HepG2 (cell line): Measurements from ENCODE around the gene ACTRT2. TPM values are rescaled to one million over a fixed set of nuclear protein-coding genes. Genes with fewer than 3 reads are reported as not detected.

Experiments used
- ATAC-seq: fragments of 200-7000 bp; cut with Tn5 transposase; 3 replicates; pipeline ENCODE4 v1.9.1; 2020; ENCODE audit warnings: mild to moderate bottlenecking, moderate library complexity
- BruUV-seq: library from RNA; stranded (reverse); fragments of 400-500 nt; replicated peaks from 2 replicates; lab custom pipeline; 2021; lab: Mats Ljungman, UMichigan
- CTCF ChIA-PET: fragments of 300-600 bp; formaldehyde crosslinking; extraction: SDS; loops from one replicate; lab custom pipeline; 2021; ENCODE audit warnings: low total read pairs, inconsistent platforms, low intra/inter-chr PET ratio; lab: Yijun Ruan, JAX
- POLR2A ChIA-PET: fragments of 350-600 bp; sonication (Branson Sonifier 250); formaldehyde crosslinking; loops from one replicate; lab custom pipeline; 2020; ENCODE audit warnings: antibody characterized with exemption, inconsistent platforms; lab: Yijun Ruan, JAX
- DNase-seq: peaks from one replicate; pipeline ENCODE4 v3.0.0-alpha.2; 2015; ENCODE audit warnings: low spot score
- FAIRE-seq: peaks from 3 replicates; lab custom pipeline; 2011; peaks lifted over from hg19 to GRCh38; lab: Jason Lieb, UNC
- H2AFZ ChIP-seq: one replicate; pipeline ENCODE4 v1.6.1; 2011; ENCODE audit warnings: low read length, inconsistent platforms
- H3K27ac ChIP-seq: fragments of 300-600 bp; 3 replicates; pipeline ENCODE4 v1.8.0; 2011; ENCODE audit warnings: mixed run types, mild to moderate bottlenecking, mixed read lengths, low read length, inconsistent platforms; ENCODE audit not compliant: insufficient read depth; ENCODE audit errors: extremely low read length
- H3K27me3 ChIP-seq, 2 experiments: fragments of 200-600 bp in 1 of 2; 2 replicates in 1 of 2; 3 replicates in 1 of 2; pipeline versions ENCODE4 v1.6.0 to v1.8.0; 2011; ENCODE audit warnings: low read length in 2 of 2, mild to moderate bottlenecking in 2 of 2, moderate library complexity in 2 of 2, inconsistent platforms in 1 of 2; ENCODE audit not compliant: insufficient read depth in 2 of 2, control insufficient read depth in 1 of 2
- H3K36me3 ChIP-seq, 2 experiments: fragments of 200-600 bp in 1 of 2; replicated peaks in 1 of 2; 2 replicates in 1 of 2; 3 replicates in 1 of 2; pipeline versions ENCODE4 v1.5.1 to v1.8.0; 2011; ENCODE audit warnings: low read length in 2 of 2, inconsistent platforms in 1 of 2; ENCODE audit not compliant: insufficient read depth in 2 of 2, control insufficient read depth in 1 of 2
- H3K4me1 ChIP-seq: 2 replicates; pipeline ENCODE4 v1.5.1; 2012; ENCODE audit warnings: low read length, inconsistent platforms; ENCODE audit not compliant: insufficient read depth
- H3K4me2 ChIP-seq: 2 replicates; pipeline ENCODE4 v1.6.0; 2011; ENCODE audit warnings: low read depth, low read length, inconsistent platforms
- H3K4me3 ChIP-seq, 3 experiments: fragments of 200-600 bp in 1 of 3; sonication (generic), shearing (Covaris generic) in 1 of 3; replicated peaks in 1 of 3; 2 replicates each; pipeline ENCODE4 v1.5.1; 2011 to 2016; ENCODE audit warnings: low read length in 3 of 3, inconsistent platforms in 2 of 3, low read depth in 2 of 3, mild to moderate bottlenecking in 2 of 3, control low read depth in 1 of 3, mixed read lengths in 1 of 3; ENCODE audit not compliant: insufficient read depth in 1 of 3
- H3K79me2 ChIP-seq: one replicate; pipeline ENCODE4 v1.6.1; 2011; ENCODE audit warnings: low read length, inconsistent platforms; ENCODE audit not compliant: insufficient read depth
- H3K9ac ChIP-seq: 2 replicates; pipeline ENCODE4 v1.6.0; 2011; ENCODE audit warnings: mild to moderate bottlenecking, low read depth, low read length, inconsistent platforms; ENCODE audit not compliant: insufficient read depth
- H3K9me3 ChIP-seq: 2 replicates; pipeline ENCODE4 v1.5.1; 2012; ENCODE audit warnings: mild to moderate bottlenecking, low read length
- H4K20me1 ChIP-seq: 2 replicates; pipeline ENCODE4 v1.6.0; 2011; ENCODE audit warnings: inconsistent platforms, mild to moderate bottlenecking, low read length, moderate library complexity; ENCODE audit not compliant: insufficient read depth
- TBX3 ChIP-seq: fragments of 450-650 bp; IDR thresholded peaks from 2 replicates; pipeline ENCODE4 v1.6.1; 2017; ENCODE audit warnings: antibody characterized with exemption, mild to moderate bottlenecking, inconsistent platforms, borderline replicate concordance
- ZFAT ChIP-seq: sonication (generic); formaldehyde crosslinking; conservative IDR thresholded peaks from 2 replicates; pipeline ENCODE4 v1.8.1; 2023; ENCODE audit warnings: missing genetic modification reagents, inconsistent platforms
- ZNF224 ChIP-seq: sonication (generic); formaldehyde crosslinking; IDR thresholded peaks from 2 replicates; pipeline ENCODE4 v1.5.0; 2020; ENCODE audit warnings: mild to moderate bottlenecking, missing genetic modification reagents
- ZNF260 ChIP-seq: sonication (generic); formaldehyde crosslinking; IDR thresholded peaks from 2 replicates; pipeline ENCODE4 v1.4.0; 2020; ENCODE audit warnings: missing genetic modification reagents, low read depth, mild to moderate bottlenecking, borderline replicate concordance
- WGBS: methylation state at CpG from one replicate; pipeline ENCODE4 v1.1.6; 2017; ENCODE audit warnings: low lambda C conversion rate; 5-methylcytosine and 5-hydroxymethylcytosine counted together
- in situ Hi-C: cut with HindIII; loops from 2 replicates; pipeline ENCODE4 v1.10.0; 2017; ENCODE audit warnings: low pct_unique_long_range_greater_than_20kb; ENCODE audit not compliant: extremely low pct_ligation_motif_present
- intact Hi-C: fragments of 100-400 bp; cut with micrococcal nuclease; formaldehyde crosslinking; loops from one replicate; pipeline ENCODE4 v1.10.0; 2022; ENCODE audit not compliant: unreplicated experiment
- polyA plus RNA-seq, 8 experiments: library from polyadenylated mRNA; depleted of rRNA in 3 of 8; stranded (reverse) in 7 of 8; unstranded in 1 of 8; fragments of >200 nt; fragmentation: Illumina TruSeq in 4 of 8; extraction: Trizol in 4 of 8; gene quantifications; 2 replicates each; pipeline versions ENCODE4 v1.2.1 to v1.2.3, GENCODE V29; 2011 to 2016; ENCODE audit warnings: low read depth in 4 of 8, missing spikeins in 1 of 8, mixed read lengths in 1 of 8; ENCODE audit not compliant: insufficient read depth in 1 of 8
- total RNA-seq, 5 experiments: library from RNA; depleted of rRNA; stranded (reverse); fragments of >200 nt; fragmentation: Illumina TruSeq; extraction: Trizol; gene quantifications; 2 replicates each; pipeline ENCODE4 v1.2.3, GENCODE V29; 2016; ENCODE audit warnings: low read depth in 1 of 5
- TF ChIP-seq, protein P1 (sequence below): sonication (generic); formaldehyde crosslinking; IDR thresholded peaks from 2 replicates; pipeline ENCODE4 v1.4.0; 2020; ENCODE audit warnings: missing genetic modification reagents
- TF ChIP-seq, protein P2 (sequence below): sonication (generic); formaldehyde crosslinking; conservative IDR thresholded peaks from 2 replicates; pipeline ENCODE4 v1.8.0; 2022; ENCODE audit warnings: missing genetic modification reagents
- TF ChIP-seq, protein P3 (sequence below): IDR thresholded peaks from 2 replicates; pipeline ENCODE4 v1.6.1; 2016; ENCODE audit warnings: low read depth, missing genetic modification reagents, missing compliant biosample characterization

The ACTRT2 gene
- total and polyA plus RNA-seq, 2 of the 13 experiments (the other 11 are each of a cell fraction or from before 2014, with no cell fraction given): not detected

DNA sequence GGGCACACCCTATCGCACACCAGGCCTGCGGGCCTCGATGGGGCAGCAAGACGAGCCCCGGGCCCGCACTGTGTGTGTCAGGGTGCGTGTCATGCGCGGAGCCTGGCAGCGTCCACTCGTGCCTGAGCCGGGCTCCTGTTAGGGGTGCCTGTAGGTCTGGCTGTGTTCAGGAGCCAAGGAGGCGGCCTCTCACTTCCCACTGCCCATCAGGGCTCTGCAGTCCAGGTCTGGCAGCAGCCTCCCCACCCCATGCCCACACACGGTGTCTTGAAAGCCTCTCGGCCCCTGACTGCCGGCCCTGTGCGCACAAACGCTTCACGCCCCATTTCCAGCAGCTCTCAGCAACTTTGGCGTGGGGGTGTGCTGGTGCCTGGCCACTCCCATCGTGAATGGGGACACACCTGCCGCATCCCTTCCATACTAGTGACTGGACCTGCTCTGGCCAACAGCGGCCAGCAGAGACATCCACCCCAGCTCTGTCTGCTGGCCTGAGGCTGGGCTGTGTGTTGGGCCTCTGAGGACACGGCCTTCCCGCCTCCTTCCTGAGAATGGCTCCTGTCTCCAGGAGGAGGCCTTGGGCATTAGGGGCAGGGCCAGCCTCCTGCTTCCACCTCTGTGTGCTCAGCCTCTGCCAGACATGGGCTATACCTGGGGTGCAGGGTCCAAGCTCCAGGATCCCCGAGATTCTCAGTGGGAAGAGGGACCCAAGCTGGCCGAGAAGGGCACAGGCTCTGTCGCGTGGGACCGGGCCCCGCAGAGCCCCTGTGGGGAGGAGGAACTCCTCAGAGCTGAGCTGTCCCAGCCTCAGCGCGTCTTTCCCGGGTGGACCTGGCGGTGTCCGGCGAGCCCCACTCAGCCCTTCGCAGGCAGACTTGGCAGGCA is 41.8 kb upstream of the ACTRT2 start:
- Histone ChIP-seq H3K4me1 (no peaks in the 10 kb centered on the region), H3K36me3 (no peaks in the 10 kb centered on the region), H2AFZ (no peak overlapping the region), H3K9ac (no peak overlapping the region), H3K79me2 (no peaks in the 10 kb centered on the region), H3K4me2 (no peak overlapping the region), H3K9me3 (no peaks in the 10 kb centered on the region), H3K27ac (no peak overlapping the region), H3K27me3 (peaks cover 7 to 43% of the 10 kb centered on the region in 2 experiments), H4K20me1 (no peaks in the 10 kb centered on the region), H3K4me3 (no peak overlapping the region)
- ATAC-seq (no peak), DNase-seq (no peak), FAIRE-seq (no peak)
- WGBS: 38% methylated on average over 17 of the region's 38 CpGs
- ChIA-PET CTCF (no interaction called here), POLR2A (no interaction called here)
- intact Hi-C loops (no loop called here), in situ Hi-C loops (no loop called here)
- no TSS peak for BruUV-seq
- no peak for TF ChIP-seq TBX3
- TF ChIP-seq ZNF224 (CRISPR knock-in tag): no peak
- TF ChIP-seq, protein P1, sequence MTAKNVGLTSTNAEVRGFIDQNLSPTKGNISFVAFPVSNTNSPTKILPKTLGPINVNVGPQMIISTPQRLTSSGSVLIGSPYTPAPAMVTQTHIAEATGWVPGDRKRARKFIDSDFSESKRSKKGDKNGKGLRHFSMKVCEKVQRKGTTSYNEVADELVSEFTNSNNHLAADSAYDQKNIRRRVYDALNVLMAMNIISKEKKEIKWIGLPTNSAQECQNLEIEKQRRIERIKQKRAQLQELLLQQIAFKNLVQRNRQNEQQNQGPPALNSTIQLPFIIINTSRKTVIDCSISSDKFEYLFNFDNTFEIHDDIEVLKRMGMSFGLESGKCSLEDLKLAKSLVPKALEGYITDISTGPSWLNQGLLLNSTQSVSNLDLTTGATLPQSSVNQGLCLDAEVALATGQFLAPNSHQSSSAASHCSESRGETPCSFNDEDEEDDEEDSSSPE (CRISPR knock-in tag): no peak
- TF ChIP-seq, protein P2, sequence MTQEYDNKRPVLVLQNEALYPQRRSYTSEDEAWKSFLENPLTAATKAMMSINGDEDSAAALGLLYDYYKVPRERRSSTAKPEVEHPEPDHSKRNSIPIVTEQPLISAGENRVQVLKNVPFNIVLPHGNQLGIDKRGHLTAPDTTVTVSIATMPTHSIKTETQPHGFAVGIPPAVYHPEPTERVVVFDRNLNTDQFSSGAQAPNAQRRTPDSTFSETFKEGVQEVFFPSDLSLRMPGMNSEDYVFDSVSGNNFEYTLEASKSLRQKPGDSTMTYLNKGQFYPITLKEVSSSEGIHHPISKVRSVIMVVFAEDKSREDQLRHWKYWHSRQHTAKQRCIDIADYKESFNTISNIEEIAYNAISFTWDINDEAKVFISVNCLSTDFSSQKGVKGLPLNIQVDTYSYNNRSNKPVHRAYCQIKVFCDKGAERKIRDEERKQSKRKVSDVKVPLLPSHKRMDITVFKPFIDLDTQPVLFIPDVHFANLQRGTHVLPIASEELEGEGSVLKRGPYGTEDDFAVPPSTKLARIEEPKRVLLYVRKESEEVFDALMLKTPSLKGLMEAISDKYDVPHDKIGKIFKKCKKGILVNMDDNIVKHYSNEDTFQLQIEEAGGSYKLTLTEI: no peak
- TF ChIP-seq, protein P3, sequence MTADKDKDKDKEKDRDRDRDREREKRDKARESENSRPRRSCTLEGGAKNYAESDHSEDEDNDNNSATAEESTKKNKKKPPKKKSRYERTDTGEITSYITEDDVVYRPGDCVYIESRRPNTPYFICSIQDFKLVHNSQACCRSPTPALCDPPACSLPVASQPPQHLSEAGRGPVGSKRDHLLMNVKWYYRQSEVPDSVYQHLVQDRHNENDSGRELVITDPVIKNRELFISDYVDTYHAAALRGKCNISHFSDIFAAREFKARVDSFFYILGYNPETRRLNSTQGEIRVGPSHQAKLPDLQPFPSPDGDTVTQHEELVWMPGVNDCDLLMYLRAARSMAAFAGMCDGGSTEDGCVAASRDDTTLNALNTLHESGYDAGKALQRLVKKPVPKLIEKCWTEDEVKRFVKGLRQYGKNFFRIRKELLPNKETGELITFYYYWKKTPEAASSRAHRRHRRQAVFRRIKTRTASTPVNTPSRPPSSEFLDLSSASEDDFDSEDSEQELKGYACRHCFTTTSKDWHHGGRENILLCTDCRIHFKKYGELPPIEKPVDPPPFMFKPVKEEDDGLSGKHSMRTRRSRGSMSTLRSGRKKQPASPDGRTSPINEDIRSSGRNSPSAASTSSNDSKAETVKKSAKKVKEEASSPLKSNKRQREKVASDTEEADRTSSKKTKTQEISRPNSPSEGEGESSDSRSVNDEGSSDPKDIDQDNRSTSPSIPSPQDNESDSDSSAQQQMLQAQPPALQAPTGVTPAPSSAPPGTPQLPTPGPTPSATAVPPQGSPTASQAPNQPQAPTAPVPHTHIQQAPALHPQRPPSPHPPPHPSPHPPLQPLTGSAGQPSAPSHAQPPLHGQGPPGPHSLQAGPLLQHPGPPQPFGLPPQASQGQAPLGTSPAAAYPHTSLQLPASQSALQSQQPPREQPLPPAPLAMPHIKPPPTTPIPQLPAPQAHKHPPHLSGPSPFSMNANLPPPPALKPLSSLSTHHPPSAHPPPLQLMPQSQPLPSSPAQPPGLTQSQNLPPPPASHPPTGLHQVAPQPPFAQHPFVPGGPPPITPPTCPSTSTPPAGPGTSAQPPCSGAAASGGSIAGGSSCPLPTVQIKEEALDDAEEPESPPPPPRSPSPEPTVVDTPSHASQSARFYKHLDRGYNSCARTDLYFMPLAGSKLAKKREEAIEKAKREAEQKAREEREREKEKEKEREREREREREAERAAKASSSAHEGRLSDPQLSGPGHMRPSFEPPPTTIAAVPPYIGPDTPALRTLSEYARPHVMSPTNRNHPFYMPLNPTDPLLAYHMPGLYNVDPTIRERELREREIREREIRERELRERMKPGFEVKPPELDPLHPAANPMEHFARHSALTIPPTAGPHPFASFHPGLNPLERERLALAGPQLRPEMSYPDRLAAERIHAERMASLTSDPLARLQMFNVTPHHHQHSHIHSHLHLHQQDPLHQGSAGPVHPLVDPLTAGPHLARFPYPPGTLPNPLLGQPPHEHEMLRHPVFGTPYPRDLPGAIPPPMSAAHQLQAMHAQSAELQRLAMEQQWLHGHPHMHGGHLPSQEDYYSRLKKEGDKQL (CRISPR knock-in tag): no peak
- no peak for TF ChIP-seq ZNF260 (CRISPR knock-in tag)
- TF ChIP-seq ZFAT: no peak
